ENCODE results near the gene UNC13D.
A peak's percentile ranks its signal among the peaks of the same experiment; 100 is the strongest.

DNA sequence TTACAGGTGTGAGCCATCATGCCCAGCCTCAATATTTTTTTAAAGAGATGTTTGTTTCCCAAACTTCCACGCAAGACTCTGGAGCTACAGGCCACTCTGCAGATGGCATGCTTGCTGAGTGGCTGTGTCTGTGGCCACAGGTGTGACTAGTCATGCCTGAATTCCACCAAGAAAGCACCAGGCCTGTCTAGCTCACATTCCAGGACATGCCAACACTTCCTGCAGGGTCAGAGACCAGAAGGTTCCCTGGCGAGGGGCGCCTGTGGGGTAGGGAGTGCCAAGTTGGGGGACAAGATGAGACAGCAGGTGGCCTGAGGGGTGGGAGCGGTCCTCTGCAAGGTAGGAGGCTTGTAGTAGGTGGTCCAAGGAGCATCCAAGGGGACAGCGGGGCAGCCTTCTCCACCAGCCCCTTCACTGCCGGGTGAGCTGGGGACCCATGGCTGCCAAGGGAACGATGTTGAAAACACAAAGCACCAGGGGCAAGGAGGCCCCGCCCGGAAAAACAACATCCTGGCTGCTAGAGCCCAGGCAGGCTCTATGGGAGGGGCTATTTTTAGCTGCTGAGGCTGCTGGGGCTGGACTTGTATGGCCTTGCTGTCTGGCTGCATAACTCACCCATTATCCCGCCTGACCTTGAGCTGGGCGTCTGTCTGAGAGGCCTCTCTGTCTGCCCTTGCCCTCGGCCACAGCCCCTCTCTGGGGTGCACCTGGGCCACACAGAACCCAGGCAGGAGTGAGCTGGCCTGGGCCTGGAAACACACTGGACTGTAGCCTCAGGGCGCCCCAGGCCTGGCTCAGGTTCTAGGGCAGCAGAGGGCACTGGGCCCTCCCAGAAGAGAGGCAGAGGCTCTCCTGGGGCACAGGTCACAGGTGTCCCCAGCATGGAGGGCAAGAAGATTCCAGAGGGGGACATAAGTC lies 28.5 kb upstream of the UNC13D start:
- no peak for TF ChIP-seq CTCF (conservative IDR thresholded peaks at IDR 0.05)
- TF ChIP-seq ZFX (IDR thresholded peaks at IDR 0.05): 0 out of 2 replicates have a peak, but pooled peaks have one; percentile 20

All from C4-2B (cell line).